Caco-2 (cell line): Measurements from ENCODE around the gene NAGLU. TPM values are rescaled to one million over a fixed set of nuclear protein-coding genes. Genes with fewer than 3 reads are reported as not detected.

Experiments
- Bru-seq: library from RNA; stranded (reverse); fragments of 400-500 nt; gene quantifications from one replicate; lab custom pipeline; 2021; lab: Mats Ljungman, UMichigan
- BruChase-seq, 2 experiments: library from RNA; stranded (reverse); fragments of 400-500 nt; gene quantifications; one replicate each; lab custom pipeline; 2021; lab: Mats Ljungman, UMichigan
- BruUV-seq: library from RNA; stranded (reverse); fragments of 400-500 nt; replicated peaks from 2 replicates; lab custom pipeline; 2021; lab: Mats Ljungman, UMichigan
- CTCF ChIA-PET: fragments of 300-600 bp; sonication (Branson Sonifier 250); formaldehyde crosslinking; loops from one replicate; lab custom pipeline; 2022; ENCODE audit warnings: antibody characterized with exemption; lab: Charles Lee
- POLR2A ChIA-PET: fragments of 300-600 bp; sonication (Branson Sonifier 250); formaldehyde crosslinking; loops from one replicate; lab custom pipeline; 2022; ENCODE audit warnings: antibody characterized with exemption; lab: Charles Lee
- DNase-seq, 2 experiments: peaks; one replicate each; pipeline versions ENCODE4 v3.0.0 to v3.0.0-alpha.2; 2020 to 2022
- H3K27me3 ChIP-seq: replicated peaks from 2 replicates; pipeline ENCODE4 v1.6.0; 2011; ENCODE audit warnings: low read length; ENCODE audit not compliant: control insufficient read depth, insufficient read depth
- H3K36me3 ChIP-seq: 2 replicates; pipeline ENCODE4 v1.5.1; 2011; ENCODE audit warnings: low read length; ENCODE audit not compliant: control insufficient read depth, insufficient read depth
- H3K4me1 ChIP-seq: fragments of 250-450 bp; sonication (Bioruptor Pico); 2 replicates; pipeline ENCODE4 v1.5.1; 2020; ENCODE audit warnings: mild to moderate bottlenecking
- H3K4me3 ChIP-seq: 2 replicates; pipeline ENCODE4 v1.5.1; 2011; ENCODE audit warnings: low read depth, mild to moderate bottlenecking, control low read depth, low read length
- H3K9me3 ChIP-seq: fragments of 250-450 bp; sonication (Bioruptor Pico); 2 replicates; pipeline ENCODE4 v1.5.1; 2020; ENCODE audit warnings: mild to moderate bottlenecking, moderate library complexity
- H3K27ac Mint-ChIP-seq: one replicate; pipeline ENCODE4 v1.8.0; 2022; ENCODE audit warnings: mixed read lengths; ENCODE audit not compliant: unreplicated experiment
- H3K27me3 Mint-ChIP-seq: one replicate; pipeline ENCODE4 v1.8.0; 2022; ENCODE audit warnings: mixed read lengths; ENCODE audit not compliant: insufficient read depth, unreplicated experiment
- H3K36me3 Mint-ChIP-seq: one replicate; pipeline ENCODE4 v1.8.0; 2022; ENCODE audit warnings: mild to moderate bottlenecking, mixed read lengths; ENCODE audit not compliant: insufficient read depth, unreplicated experiment
- H3K4me1 Mint-ChIP-seq: one replicate; pipeline ENCODE4 v1.8.0; 2022; ENCODE audit warnings: low read depth, mixed read lengths; ENCODE audit not compliant: unreplicated experiment
- H3K4me3 Mint-ChIP-seq: one replicate; pipeline ENCODE4 v1.8.0; 2022; ENCODE audit warnings: mild to moderate bottlenecking, moderate library complexity, mixed read lengths; ENCODE audit not compliant: unreplicated experiment
- H3K9me3 Mint-ChIP-seq: one replicate; pipeline ENCODE4 v1.8.0; 2022; ENCODE audit warnings: mixed read lengths; ENCODE audit not compliant: unreplicated experiment
- intact Hi-C: fragments of 100-400 bp; cut with micrococcal nuclease; formaldehyde crosslinking; loops from one replicate; pipeline ENCODE4 v1.10.0; 2022; ENCODE audit not compliant: unreplicated experiment
- long read RNA-seq: library from polyadenylated mRNA; stranded (forward); transcript quantifications from one replicate; pipeline ENCODE4 v2.0.0, GENCODE V29; 2022
- total RNA-seq: library from RNA; stranded (reverse); gene quantifications from 2 replicates; pipeline ENCODE4 v1.2.3, GENCODE V29; 2022
- TF ChIP-seq, protein P1 (sequence below), 2 experiments: fragments of 200-600 bp in 1 of 2; IDR thresholded peaks; 1 replicate in 1 of 2; 2 replicates in 1 of 2; pipeline versions ENCODE4 v1.5.1 to v1.8.0; 2011 to 2022; ENCODE audit warnings: antibody characterized with exemption in 1 of 2, control low read depth in 1 of 2, inconsistent platforms in 1 of 2, low read depth in 1 of 2, low read length in 1 of 2, mild to moderate bottlenecking in 1 of 2, moderate library complexity in 1 of 2; ENCODE audit not compliant: insufficient read depth in 1 of 2, severe bottlenecking in 1 of 2, unreplicated experiment in 1 of 2

Gene NAGLU
- total RNA-seq (28.7 and 29.2 TPM in 2 replicates), Bru-seq, nascent RNA (percentile 67 among the genes with signal in this experiment), BruChase-seq, experiment 1, labeled RNA remaining after a 2-hour chase (percentile 71 among the genes with signal in this experiment), BruChase-seq, experiment 2, labeled RNA remaining after a 6-hour chase (percentile 77 among the genes with signal in this experiment)
- long read RNA-seq, transcript NAGLU-201 (6 exons, 2,544 nt): major isoform, 36 of 62 reads
- long read RNA-seq, partial matches to known transcripts: 8 of 62 reads
- long read RNA-seq, other reads (novel, unspliced or antisense): 16 of 62 reads

DNA sequence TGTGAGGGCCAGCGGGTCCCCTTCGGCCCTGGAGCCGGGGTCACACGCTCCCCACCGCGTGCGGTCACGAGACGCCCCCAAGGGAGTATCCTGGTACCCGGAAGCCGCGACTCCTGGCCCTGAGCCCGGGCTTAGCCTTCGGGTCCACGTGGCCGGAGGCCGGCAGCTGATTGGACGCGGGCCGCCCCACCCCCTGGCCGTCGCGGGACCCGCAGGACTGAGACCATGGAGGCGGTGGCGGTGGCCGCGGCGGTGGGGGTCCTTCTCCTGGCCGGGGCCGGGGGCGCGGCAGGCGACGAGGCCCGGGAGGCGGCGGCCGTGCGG lies at the start of gene NAGLU:
NAGLU (plus strand) TSS at position 194 of the 324 bp plus-strand sequence; CDS start at position 226, 32 bp downstream.
- no peaks in the 10 kb centered on the region for H3K27me3 ChIP-seq
- Mint-ChIP-seq H3K27ac (peak within 1 kb of the TSS; percentile 24), H3K4me1 (peaks cover 34% of the 10 kb centered on the region), H3K36me3 (peaks cover 17% of the 10 kb centered on the region), H3K4me3 (peak within 1 kb of the TSS; percentile 72), H3K9me3 (no peaks in the 10 kb centered on the region), H3K27me3 (no peaks in the 10 kb centered on the region)
- TF ChIP-seq, protein P1, sequence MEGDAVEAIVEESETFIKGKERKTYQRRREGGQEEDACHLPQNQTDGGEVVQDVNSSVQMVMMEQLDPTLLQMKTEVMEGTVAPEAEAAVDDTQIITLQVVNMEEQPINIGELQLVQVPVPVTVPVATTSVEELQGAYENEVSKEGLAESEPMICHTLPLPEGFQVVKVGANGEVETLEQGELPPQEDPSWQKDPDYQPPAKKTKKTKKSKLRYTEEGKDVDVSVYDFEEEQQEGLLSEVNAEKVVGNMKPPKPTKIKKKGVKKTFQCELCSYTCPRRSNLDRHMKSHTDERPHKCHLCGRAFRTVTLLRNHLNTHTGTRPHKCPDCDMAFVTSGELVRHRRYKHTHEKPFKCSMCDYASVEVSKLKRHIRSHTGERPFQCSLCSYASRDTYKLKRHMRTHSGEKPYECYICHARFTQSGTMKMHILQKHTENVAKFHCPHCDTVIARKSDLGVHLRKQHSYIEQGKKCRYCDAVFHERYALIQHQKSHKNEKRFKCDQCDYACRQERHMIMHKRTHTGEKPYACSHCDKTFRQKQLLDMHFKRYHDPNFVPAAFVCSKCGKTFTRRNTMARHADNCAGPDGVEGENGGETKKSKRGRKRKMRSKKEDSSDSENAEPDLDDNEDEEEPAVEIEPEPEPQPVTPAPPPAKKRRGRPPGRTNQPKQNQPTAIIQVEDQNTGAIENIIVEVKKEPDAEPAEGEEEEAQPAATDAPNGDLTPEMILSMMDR (IDR thresholded peaks at IDR 0.05; ENCODE audit: insufficient read depth in 1 of 2, low read depth in 1 of 2, low read length in 1 of 2, severe bottlenecking in 1 of 2, unreplicated experiment in 1 of 2): no peak
- H3K4me3 ChIP-seq: peak within 1 kb of the TSS; percentile 50
- no peaks in the 10 kb centered on the region for H3K9me3 ChIP-seq
- peak; percentile 93 to 96 for DNase-seq
- H3K4me1 ChIP-seq: peaks cover 28% of the 10 kb centered on the region
- no TSS peak for BruUV-seq
- POLR2A ChIA-PET: interaction anchor here (0.5 to 2.0 kb wide), 9 partner anchors 10 to 779 kb away, joined by 3 to 23 read pairs (median 4); partner anchors contain the start of genes CAVIN1, COASY, HSD17B1 and PSMC3IP
- intact Hi-C loops: no loop called here
- CTCF ChIA-PET: interaction anchor here (0.6 to 1.5 kb wide), 5 partner anchors 9 to 444 kb away, joined by 3 to 12 read pairs (median 6); partner anchors contain the start of gene PSMC3IP
- H3K36me3 ChIP-seq: no peaks in the 10 kb centered on the region

DNA sequence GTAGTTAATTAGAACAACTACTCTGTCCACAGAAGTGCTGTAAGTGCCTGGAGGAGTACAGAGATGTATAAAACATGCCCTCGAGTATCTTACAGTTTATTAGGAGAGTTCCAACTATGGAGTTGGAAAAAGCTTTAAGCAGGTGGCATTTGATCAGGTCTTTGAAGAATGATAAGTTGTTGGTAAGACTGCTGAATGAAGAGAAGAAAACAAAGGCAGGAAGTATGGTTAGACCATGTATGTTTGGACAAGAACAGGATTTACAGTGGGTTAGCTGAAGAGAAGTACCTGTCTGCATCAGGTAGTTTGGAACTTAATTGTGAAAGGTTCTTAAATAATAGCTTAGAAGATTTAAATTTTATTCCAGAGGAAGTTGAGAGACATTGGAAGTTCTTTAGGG lies 48.0 kb upstream of the NAGLU start:
- TF ChIP-seq, protein P1 (IDR thresholded peaks at IDR 0.05; ENCODE audit: insufficient read depth in 1 of 2, low read depth in 1 of 2, low read length in 1 of 2, severe bottlenecking in 1 of 2, unreplicated experiment in 1 of 2): no peak
- no TSS peak for BruUV-seq
- Histone ChIP-seq H3K9me3 (no peaks in the 10 kb centered on the region), H3K27me3 (no peaks in the 10 kb centered on the region), H3K36me3 (peaks cover 3% of the 10 kb centered on the region), H3K4me3 (no peak overlapping the region), H3K4me1 (no peaks in the 10 kb centered on the region)
- intact Hi-C loops: no loop called here
- CTCF ChIA-PET: no interaction called here
- Mint-ChIP-seq H3K36me3 (peaks cover 79% of the 10 kb centered on the region), H3K9me3 (no peaks in the 10 kb centered on the region), H3K4me1 (no peaks in the 10 kb centered on the region), H3K27ac (no peak overlapping the region), H3K4me3 (no peak overlapping the region), H3K27me3 (no peaks in the 10 kb centered on the region)
- POLR2A ChIA-PET: no interaction called here
- no peak for DNase-seq

DNA sequence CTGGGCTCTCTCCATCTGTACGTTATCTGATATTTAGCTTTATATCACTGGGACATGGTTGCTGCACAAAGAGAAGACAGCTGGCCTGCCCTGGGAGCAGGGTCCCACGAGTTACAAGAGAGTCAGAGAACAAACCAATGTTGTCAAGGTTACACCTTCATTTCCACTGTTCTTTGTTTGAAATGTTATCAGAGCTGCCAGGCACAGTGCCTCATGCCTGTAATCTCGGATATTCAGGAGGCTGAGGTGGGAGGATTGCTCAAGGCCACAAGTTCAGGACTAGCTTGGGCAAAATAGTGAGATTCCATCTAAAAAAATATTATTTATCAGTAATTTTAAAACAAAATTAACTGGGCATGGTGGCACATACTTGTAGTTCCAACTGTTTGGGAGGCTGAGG lies 42.7 kb upstream of the NAGLU start:
- H3K4me3 Mint-ChIP-seq: no peak overlapping the region
- peaks cover 87% of the 10 kb centered on the region for H3K36me3 Mint-ChIP-seq
- Histone ChIP-seq H3K9me3 (no peaks in the 10 kb centered on the region), H3K27me3 (no peaks in the 10 kb centered on the region), H3K36me3 (no peaks in the 10 kb centered on the region; the same call in 1 of the 2 replicates), H3K4me3 (no peak overlapping the region), H3K4me1 (no peaks in the 10 kb centered on the region)
- CTCF ChIA-PET: no interaction called here
- no TSS peak for BruUV-seq
- H3K9me3 Mint-ChIP-seq: no peaks in the 10 kb centered on the region
- no peak for DNase-seq
- no peaks in the 10 kb centered on the region for H3K4me1 Mint-ChIP-seq
- no peaks in the 10 kb centered on the region for H3K27me3 Mint-ChIP-seq
- POLR2A ChIA-PET: interaction anchor here (0.5 to 0.7 kb wide), 2 partner anchors 21 to 39 kb away, joined by 4 to 18 read pairs; no protein-coding TSS in a partner anchor
- H3K27ac Mint-ChIP-seq: no peak overlapping the region
- TF ChIP-seq, protein P1 (IDR thresholded peaks at IDR 0.05; ENCODE audit: insufficient read depth in 1 of 2, low read depth in 1 of 2, low read length in 1 of 2, severe bottlenecking in 1 of 2, unreplicated experiment in 1 of 2): no peak
- intact Hi-C loops: no loop called here
